DMS53 treated with DMSO at 0.1 percent for 48 hours (cell line): Measurements from ENCODE around the gene DLG2.

Experiments
- DNase-seq: peaks from one replicate; lab custom pipeline; 2025; ENCODE audit not compliant: unreplicated experiment; lab: John Stamatoyannopoulos, UW

Gene DLG2

GRCh38 chr11:84089072-84090057, 1537.8 kb downstream of the DLG2 start:
- peak; percentile 81 for DNase-seq

DNA sequence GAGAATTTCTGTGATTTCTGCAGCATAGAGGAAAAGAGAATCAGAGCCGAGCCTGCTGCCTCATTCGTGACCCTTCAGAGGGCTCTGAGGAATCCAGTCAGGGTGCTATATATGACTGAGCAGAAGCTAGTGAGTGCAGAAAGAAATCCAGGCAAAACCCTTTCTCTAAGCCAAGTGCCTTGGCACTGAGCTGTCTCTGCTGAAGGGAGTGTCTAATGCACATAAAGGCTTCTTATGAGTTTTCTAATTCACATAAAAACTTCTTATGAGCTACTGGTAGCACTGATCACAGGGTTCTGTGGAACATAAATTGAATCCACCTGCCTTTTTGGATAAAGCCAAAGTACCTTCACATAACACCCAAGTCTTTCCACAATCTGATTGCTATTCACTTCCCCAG, 1555.3 kb downstream of the DLG2 start:
- DNase-seq, result no peak

DNA sequence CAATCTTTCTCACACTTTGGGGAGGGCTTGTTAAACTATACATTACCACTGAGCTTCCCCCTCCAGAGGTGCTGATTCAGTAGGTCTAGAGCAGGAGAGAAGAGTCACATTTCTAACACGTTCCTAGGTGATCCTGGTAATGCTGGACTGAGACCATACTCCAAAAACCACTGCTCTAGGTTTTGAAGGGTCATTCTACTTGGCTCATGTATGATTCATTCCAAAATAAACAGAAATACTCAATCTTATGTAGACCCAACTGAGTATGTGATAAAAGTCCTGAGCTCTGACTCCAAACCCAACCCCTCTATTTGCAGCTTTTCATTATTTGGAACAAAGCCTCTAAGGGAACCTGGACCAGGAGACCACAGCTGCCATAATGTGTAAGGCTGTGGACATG, 1558.1 kb downstream of the DLG2 start:
- DNase-seq, result no peak

GRCh38 chr11:84061726-84062125, 1565.4 kb downstream of the DLG2 start:
- DNase-seq, result no peak

DNA sequence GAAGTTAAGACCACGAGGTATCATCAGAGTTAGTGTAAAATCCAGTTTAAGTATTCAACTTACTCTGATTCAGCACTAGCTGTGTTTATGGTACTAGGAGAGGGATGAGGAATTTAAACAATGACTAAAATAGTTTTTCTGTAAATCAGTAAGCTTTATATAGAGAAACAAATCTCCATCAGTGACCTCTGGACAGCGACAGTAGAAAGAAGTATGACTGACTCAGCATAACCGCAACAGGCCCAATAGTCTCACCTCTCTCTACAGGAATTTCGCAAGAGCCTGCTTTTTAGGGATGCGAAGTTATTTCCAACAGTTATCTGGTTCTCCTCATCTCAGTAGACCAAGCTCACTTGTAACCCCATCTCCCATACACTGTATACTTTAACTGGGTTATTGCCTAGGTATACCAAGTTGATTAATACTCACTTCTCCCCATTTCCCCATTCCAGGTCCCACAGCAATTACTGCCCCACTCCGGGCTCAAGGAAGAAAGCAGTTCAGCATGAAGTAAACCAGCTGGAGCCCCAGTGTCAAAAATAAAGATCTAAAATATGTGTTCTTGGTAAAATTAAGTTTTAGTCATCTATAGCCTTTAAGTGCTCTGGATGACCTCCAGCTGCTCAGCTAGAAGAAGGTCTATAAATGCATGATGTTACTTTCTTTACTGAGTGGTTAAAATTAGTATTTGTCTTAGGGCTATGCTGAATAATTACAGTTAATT, 1570.3 kb downstream of the DLG2 start:
- no peak for DNase-seq

- no peak for DNase-seq
Measured at GRCh38 chr11:84045146-84045545, 1582.0 kb downstream of the DLG2 start.

DNA sequence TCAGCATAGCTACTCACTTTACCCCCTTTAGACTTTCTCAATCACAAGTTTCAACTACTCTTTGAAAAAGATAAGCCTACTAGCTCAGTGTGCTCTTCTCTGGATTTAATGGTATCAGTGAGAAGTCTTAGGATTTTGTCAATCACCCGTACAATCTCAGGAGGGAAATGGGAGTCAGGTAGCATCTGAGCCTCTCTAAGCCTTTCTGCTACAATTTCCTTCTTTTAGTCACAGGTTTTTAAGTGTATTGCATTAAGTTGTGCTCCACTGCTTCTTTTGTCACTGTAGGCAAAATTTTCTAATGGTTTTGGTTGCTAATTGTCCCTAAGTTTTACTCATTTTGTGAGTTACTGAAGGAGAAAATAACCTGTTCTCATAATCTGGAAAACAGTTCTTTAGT, 1582.4 kb downstream of the DLG2 start:
- no peak for DNase-seq

DNA sequence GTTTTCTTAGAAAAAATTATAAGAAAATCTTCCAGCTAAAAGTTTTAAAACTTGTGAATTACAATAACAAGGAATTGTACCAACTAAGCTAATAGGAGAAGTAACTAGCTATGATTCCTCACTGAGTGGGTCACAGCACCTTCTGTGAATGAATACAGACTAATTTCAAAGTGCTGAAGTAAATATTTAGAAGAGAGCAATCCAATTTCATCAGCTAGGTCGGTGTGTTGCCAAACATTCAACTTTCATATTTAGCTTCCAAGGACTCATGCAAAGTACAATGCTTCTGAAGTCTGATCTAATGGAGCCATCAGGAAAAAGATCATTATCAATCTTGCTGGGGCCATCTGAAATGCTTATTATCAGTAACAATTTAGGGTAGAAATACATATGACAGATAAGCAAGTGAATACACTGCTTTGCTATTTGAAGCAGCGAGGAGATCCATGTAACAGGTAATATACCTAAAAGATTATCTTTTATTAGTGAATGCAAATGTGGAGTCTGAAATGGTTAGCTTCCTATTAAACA, 1590.4 kb downstream of the DLG2 start:
- no peak for DNase-seq

DNA sequence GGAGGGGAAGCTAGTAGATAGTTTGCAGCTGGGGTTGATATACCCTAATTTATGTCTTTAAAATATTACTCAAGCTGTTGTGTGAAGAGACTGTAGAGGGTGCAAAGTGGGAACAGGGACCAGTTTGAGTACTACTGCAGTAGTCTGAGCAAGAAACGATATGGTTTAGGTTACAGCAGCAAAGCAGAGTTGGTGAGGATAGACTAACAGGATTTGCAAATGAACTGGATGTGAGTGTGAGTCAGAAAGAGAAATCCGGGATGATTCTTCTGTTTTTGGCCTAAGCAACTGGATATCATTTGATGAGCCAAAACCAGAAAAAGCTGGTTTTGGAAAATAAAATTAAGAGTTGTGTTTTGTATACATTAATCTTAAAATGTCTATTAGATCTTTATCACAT, 1591.5 kb downstream of the DLG2 start:
- no peak for DNase-seq

DNA sequence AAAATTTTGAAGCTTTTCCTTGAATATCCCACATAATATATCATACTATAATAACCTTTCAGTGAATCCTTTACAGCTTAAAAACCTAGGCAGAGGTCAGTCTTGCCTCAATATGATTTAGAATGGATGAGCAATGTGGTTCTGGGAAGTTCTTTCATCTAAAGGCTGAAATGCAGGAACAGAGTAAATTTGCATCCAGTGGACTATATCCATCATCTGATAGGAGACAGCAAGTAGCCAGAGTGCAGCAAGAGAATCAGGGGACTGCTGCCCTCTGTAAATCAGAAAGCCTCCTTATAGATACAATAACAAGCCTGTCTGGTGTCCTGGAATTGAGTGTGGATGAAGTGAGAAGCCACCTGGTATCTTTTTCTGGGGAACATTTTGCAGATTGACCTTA, 1592.7 kb downstream of the DLG2 start:
- no peak for DNase-seq

DNA sequence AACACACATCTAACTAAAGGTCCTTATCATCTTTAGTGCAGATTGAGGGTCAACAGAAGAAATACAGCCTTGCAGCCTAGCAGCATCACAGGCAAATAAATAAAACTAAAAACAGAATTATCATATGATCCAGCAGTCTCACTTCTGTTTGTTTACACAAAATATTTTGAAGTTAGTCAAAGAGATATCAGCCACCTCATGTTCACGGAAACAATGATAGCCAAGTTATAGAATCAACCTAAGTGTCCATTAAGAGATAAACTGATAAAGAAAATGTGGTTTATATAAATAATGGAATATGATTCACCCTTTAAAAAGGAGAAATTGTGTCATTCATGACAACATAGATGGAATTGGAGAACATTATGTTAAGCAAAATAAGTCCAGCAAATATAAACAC, 1602.9 kb downstream of the DLG2 start:
- no peak for DNase-seq

DNA sequence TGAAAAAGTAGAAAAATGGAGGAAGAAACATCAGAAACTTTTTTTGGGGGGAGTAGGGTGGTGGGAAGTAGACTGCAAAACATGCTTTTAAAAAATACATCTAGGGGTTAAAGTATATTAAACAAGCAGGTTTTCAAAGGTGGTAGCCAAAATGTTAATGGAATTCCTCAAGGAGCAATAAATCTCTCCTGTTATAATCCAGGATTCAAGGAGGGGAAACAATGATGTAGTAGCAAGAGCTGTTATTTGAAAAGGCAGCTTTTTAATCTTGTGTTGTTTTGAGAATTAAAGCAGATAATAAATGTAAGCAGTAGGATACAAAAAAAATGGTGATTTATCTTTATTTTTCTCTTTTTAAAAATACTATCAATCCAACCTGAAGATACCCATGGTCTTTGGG, 1604.4 kb downstream of the DLG2 start:
- no peak for DNase-seq

DNA sequence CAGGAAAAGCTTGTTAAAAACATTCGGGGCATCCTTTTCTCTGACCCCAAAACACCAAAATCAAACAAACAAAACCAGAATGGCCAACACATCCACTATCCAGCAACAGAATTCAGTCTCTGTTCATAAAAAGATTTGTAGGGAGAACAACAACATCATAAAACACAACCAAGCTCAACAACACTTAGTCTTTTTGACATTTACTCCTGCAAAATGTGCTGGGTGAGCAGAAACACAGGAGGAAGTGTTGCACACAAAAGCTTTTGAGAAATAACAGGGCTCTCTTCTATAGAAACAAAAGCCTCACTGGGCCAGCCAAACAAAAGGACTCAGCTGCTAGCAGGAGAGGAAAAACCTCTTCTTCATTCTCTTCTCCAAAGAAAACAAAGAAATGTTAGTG, 1604.9 kb downstream of the DLG2 start:
- no peak for DNase-seq

GRCh38 chr11:84021291-84021690, 1605.9 kb downstream of the DLG2 start:
- no peak for DNase-seq

DNA sequence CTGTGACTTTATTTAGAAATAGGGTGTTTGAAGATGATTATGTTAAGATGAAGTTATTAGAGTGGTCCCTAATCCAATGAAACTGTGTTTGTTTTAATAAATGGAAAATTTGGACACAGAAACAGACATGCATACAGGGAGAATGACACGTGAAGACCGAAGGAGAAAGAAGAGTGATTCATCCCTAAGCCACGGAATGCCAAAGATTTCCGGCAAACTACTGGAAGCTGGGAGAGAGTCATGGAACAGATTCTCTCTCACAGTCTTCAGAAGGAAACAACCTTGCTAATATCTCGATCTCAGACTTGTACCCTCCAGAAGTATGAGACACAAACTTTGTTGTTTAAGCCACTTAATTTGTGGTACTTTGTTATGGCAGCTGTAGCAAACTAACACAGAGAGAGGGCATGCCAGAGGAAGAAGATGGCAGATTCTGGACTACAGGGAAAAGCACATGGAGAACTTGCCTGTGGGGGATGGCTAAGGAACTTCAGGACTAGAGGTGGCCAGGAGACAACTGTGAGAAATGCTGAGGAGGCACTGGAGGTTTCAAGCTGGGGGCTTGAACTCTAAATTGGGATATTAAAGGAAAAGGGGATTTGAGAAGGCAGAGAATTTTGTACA, 1607.5 kb downstream of the DLG2 start:
- no peak for DNase-seq

GRCh38 chr11:84014539-84014938, 1612.6 kb downstream of the DLG2 start:
- no peak for DNase-seq

- no peak for DNase-seq
Measured at GRCh38 chr11:84012171-84012826, 1614.8 kb downstream of the DLG2 start.

DNA sequence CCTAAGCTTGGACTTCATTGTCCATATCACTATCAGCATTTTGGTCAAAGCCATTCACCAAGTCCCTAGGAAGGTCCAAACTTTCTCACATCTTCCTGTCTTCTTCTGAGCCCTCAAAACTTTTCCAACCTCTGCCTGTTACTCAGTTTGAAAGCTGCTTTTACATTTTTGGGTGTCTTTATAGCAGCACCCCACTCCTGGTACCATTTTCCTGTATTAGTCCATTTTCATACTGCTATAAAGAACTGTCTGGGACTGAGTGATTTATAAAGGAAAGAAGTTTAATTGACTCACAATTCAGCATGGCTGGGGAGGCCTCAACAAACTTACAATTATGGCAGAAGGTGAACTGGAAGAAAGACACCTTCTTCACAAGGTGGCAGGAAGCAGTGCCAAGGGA, 1624.0 kb downstream of the DLG2 start:
- DNase-seq, result no peak

GRCh38 chr11:83998921-83999320, 1628.2 kb downstream of the DLG2 start:
- no peak for DNase-seq

GRCh38 chr11:83990160-83990733, 1636.9 kb downstream of the DLG2 start:
- no peak for DNase-seq

- no peak for DNase-seq
Measured at GRCh38 chr11:83982825-83983224, 1644.3 kb downstream of the DLG2 start.
